ENCODE data around the gene SLC25A24.

DNA sequence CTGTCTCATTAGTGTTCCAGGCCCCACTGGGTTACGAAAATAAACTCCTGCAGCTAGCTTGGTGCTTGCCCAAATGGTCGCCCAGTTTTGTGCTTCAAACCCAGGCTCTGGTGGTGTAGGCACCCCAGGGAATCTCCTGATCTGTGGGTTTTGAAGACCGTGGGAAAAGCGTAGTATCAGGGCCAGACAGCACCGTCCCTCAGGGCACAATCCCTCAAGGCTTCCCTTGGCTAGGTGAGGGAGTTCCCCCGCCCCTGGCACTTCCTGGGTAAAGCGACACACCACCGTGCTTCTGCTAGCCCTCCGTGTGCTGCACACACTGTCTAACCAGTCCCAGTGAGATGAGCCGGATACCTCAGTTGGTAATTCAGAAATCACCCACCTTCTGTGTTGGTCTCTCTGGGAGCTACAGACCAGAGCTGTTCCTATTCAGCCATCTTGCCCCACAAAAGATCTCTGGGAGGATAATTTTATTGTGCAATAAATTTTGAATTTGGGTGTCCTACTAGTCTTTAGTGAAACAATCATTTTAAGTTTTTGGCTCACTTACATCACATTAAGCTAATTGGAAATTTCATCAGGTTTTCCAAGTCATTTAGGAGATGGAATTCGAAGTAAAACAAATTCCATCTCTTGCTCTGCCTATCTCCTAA, 9.4 kb upstream of the SLC25A24 start:
- TF ChIP-seq, protein P1, sequence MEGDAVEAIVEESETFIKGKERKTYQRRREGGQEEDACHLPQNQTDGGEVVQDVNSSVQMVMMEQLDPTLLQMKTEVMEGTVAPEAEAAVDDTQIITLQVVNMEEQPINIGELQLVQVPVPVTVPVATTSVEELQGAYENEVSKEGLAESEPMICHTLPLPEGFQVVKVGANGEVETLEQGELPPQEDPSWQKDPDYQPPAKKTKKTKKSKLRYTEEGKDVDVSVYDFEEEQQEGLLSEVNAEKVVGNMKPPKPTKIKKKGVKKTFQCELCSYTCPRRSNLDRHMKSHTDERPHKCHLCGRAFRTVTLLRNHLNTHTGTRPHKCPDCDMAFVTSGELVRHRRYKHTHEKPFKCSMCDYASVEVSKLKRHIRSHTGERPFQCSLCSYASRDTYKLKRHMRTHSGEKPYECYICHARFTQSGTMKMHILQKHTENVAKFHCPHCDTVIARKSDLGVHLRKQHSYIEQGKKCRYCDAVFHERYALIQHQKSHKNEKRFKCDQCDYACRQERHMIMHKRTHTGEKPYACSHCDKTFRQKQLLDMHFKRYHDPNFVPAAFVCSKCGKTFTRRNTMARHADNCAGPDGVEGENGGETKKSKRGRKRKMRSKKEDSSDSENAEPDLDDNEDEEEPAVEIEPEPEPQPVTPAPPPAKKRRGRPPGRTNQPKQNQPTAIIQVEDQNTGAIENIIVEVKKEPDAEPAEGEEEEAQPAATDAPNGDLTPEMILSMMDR (IDR thresholded peaks at IDR 0.05; ENCODE audit: insufficient read depth, low read length) = no peak
- TF ChIP-seq GABPA (IDR thresholded peaks at IDR 0.05; ENCODE audit: low read depth) = no peak

Measured in HL-60 (cell line).